ENCODE measurements around the gene KCNN3.

KCNN3 gene

GRCh38 chr1:154791292-154792166, 78.6 kb downstream of the KCNN3 start:
- peak; percentile 3 for DNase-seq

DNA sequence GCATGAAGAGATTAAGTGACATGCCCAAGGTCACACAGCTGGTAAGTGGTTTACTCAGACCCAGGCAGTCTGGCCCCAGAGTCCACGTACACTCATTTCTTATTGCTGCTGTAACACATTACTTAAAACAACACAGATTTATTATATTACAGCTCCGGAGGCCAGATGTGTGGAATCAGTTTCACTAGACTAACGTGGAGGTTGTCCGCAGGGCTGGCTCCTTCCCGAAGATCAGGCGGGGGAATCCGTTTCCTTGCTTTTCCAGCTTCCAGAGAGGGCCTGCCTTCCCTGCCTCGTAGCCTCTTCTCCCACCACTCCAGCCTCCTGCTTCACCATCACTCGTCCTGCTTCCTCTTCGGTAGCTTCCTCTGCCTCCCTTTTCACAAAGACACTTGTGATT, 81.2 kb downstream of the KCNN3 start:
- no peak for DNase-seq

- DNase-seq = no peak
Observed at GRCh38 chr1:154788110-154788870, 81.8 kb downstream of the KCNN3 start.

DNA sequence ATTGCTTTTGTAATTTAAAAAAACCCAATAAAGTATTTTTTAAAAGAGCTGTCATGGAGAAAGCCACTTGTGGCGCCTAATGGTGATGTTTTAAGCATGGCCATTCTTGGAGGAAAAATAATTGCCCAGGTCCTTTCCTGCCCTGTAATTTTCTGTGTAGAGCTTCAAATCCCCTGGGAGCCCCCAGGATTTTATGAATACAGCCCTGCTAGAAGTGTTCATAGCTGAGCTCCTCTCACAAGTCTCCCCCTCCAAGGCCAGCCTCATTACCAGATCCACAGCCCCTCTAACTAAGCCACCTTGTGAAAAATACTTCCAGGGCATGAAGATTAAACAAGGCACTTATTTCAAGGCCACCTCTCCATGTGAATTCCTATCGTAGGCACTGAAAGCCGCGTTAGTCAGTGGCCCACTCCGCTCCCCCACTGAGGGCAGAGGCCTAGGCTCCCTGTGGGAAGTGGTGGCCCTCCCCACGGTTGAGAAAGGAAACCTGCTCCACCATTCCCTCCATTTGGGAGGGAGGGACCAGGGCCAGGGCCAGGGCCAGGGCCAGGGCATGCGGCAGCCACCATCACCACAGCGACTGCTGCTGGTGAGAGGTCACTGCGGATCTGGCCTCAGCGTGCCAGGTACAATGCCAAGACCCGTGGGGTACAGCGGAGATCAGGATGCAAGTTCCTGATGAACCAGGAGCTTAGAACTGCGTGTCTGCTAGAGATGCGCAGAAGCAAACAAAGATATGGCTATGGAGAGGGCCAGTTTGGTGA, 83.1 kb downstream of the KCNN3 start:
- DNase-seq = no peak

DNA sequence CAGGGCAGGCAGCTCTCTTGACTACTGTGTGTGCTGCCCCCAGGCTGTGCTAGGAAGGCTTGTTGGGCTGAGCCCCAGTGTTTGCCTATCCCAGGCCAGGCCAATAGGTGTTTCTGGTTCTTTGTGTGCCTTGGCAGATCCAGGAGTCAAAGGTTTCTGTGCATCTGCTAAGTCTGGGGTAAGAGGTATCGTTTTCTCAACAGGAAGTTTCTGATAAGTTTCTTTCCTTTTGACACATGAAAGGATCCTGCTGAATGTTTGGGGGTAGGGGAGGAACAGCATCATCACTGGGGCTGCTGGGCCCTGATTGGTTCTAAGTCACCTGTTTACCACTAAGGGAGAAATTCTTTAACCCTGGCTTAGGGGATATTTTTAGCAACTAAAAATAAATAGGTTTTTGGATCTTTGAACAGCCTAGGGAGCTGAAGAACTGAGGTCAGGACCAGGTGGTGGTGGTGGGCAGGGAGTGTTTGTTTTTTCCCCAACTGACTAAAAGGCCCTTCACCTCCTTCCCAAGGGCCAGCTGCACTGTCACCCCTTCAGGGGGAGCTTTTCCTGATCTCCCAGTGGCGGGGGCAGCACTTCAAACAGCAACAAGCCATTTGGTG, 85.1 kb downstream of the KCNN3 start:
- no peak for DNase-seq

DNA sequence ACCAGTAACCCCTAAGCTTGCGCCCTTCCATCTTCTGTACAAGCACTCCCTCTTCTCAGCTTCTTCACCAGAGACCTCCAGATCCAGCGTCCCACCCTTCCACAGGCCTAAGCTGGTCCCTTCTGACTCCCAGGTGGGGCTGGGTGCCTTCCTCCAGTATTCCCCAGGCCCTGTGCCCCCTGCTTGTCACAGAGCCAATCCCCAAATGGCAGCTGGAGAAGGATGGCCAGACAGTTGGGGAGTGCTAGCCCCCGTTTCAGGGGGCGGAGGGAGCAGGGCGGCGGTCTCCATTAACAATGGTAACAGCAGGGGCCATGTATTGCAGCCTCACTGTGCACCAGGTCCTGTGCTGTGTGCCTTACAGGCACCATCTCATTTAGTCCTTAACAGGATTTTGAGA, 85.7 kb downstream of the KCNN3 start:
- DNase-seq = no peak

GRCh38 chr1:154783976-154784375, 86.1 kb downstream of the KCNN3 start:
- no peak for DNase-seq

GRCh38 chr1:154780541-154780940, 89.5 kb downstream of the KCNN3 start:
- DNase-seq = no peak

GRCh38 chr1:154779551-154780189, 90.4 kb downstream of the KCNN3 start:
- no peak for DNase-seq

DNA sequence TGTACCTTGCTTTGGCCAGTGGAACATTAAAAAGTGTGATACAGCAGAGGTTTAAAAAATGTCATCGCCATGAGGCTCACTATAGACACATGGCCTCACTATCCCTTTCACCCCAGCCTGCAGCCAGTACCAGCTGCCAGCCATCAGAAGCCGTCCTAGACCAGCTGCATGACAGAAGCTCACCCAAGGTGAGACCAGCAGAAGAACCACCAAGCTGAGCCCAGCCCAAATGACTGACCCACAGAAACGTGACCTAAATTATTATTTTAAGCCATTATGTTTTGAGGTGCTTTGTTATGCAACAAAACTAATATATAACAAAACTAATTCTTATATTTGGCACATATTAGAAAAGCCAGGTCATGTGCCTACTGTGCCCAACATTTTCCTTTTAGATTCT, 91.1 kb downstream of the KCNN3 start:
- no peak for DNase-seq

GRCh38 chr1:154778275-154778674, 91.8 kb downstream of the KCNN3 start:
- no peak for DNase-seq

DNA sequence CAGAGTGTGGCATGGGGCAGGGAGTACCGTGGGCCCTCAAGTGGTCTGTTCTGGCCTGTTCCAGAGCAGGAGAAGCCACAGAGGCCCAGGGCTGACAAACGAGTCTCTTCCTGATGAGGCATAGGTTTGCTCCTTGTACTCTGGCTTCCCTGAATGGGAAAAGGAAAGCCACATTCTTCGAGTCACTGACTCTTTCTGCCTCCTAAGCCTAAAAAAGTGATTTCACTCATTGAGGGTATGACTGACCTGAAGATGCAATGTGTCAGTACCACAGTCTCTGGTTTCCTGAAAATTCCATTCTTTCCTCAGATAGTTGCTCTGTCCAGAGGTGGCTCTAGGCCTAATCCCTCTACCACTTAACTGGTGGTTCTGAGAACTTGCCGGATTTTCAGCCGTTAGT, 92.3 kb downstream of the KCNN3 start:
- DNase-seq = peak; percentile 4

DNA sequence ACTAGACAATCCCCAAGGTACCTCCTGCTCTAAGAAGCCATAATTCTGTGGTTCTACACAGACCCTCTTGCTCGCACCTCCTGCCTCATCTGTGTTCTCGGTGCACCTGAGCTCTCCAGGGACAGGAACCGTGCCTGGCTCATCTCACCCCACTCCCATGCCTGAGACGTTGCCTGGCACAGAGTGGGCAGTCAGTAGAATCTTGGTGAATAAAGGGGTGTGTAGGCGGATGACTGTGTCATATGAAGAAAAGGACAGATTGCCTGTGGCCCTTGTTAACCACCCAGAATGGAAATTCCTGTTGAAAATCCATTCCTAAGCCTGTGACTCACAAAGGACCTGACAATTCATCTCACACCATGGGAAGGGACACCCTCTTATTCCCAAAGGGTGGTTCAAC, 92.9 kb downstream of the KCNN3 start:
- DNase-seq = peak; percentile 25

DNA sequence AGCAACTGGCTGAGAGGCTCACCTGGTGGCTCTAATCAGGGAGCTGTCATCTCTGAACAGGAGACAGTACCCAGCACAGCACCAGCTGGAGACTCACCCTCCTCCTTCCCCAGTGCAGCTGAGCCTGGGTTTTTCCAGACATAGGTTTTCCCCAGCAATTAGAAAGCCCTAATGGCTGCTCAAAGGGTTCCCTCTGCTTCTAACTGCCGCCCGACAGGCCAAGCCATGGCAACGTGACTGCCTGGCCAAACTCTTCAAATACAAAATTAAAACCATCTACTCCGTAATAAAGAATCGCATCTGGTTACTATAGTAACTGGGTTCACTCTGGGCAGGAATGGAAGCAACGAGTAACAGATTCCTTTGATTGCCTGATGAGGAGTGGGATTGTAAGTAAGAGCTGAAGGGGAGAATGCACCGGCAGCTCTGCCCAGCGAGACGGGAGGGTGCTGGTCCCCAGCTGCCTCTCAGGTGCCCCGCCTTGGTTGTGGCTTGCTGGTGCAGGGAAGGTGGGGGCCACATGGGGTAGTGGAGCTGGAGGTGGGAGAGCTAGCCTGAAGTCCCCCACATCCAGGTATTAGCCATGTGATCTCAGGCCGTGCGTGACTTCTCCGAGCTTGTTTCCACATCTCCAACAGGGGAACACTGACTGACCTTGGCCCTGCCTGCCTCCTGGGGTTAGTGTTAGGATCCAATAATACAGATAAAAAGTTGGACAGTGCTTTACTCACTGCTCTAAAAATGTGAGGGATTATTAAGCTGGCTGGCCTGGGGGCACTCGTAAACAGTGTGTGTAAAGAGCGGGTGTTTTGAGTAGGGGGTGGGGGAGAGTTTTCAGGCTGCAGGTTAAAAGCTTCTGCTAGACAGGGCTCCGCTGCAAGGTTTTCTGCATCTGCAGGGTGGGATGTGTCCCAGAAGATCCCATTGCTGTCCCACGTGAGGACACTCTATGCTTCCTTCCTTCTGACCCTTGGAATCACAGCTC, 94.2 kb downstream of the KCNN3 start:
- no peak for DNase-seq

DNA sequence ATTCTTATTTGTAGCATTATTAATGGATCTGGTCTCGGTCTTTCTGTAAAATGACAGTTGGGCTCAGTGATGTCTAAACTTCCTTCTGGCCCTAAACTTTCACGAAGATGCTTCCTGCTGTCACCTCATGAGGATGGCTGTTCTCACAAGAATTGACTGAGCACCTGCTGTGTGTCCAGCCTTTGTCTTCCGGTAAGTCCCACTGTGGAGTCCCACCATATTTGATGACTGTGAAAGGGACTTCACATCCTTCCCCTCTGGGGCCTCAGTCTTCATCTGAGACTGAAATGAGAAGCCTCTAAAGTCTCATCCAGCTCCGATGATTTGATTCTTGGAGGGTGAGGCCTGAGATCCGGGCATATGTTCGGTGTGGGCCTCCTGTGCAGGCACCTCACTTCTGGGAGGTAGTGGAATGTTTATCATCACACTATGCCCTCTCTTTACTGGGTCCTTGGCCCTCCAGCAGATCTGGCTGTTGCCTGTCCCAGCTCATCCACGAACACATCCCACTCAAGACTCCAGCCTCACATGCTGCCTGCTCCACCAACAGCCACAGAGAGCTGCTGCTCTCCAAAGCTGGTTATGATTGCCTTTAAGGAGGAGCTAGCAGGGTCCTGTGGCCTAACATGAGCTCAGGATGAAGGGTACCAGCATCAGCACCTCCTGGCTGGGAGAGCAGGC, 95.8 kb downstream of the KCNN3 start:
- DNase-seq = no peak

GRCh38 chr1:154773551-154773950, 96.5 kb downstream of the KCNN3 start:
- DNase-seq = no peak

DNA sequence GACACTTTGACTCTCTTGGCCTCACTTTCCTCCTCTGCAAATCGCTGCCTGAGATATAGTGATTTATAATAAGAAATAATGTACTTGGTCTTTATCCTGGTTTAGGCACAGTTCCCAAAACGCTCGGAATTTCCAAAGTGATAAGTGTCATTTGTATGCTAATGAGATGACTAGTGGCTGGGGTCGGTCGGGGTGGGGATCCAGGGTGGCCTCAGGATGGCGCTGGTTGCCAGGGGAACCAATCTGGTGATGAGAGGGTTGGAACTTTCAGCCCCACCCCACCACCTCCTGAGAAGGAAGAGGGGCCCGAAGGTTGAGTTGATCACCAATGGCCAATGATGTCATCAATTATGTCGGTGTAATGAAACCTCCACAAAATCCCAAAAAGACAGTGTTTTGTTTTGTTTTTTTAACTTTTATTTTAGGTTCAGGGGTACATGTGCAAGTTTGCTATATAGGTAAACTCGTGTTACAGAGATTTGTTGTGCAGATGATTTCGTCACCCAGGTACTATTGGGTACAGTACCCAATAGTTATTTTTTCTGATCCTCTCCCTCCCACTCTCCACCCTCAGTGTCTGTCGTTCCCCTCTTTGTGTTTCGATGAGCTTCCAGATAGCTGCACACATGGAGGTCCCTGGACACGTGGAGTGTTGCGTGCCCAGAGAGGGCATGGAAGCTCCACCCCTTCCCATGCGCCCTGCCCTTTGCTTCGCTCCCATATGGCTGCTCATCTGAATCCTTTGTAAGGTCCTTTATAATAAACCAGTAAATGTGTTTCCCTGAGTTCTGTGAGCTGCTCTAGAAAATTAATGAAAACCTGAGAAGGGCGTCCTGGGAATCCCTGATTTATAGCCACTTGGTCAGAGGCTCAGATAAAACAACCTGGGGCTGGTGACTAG, 97.2 kb downstream of the KCNN3 start:
- no peak for DNase-seq

- no peak for DNase-seq
Observed at GRCh38 chr1:154772056-154772455, 98.0 kb downstream of the KCNN3 start.

GRCh38 chr1:154770897-154771594, 99.0 kb downstream of the KCNN3 start:
- no peak for DNase-seq

Data from inflammatory macrophage treated with lipopolysaccharide for 4 hours (primary cell).